ENCODE data around the gene DEPDC1B.
"Not testable (repeated sequence)": the region's sequence is repeated elsewhere in the genome, so short reads cannot be mapped to it uniquely, and the experiment has no call there.

The DEPDC1B gene

GRCh38 chr5:60640901-60641300 is 59.1 kb downstream of the DEPDC1B start:
- no peak for DNase-seq (ENCODE audit: low spot score)

- no peak for DNase-seq (ENCODE audit: low spot score)
These were observed 60.4 kb downstream of the DEPDC1B start for GRCh38 chr5:60639544-60639943.

- DNase-seq (ENCODE audit: low spot score) = no peak
These were observed 61.7 kb downstream of the DEPDC1B start for GRCh38 chr5:60638300-60638699.

- DNase-seq (ENCODE audit: low spot score) = no peak
These were observed 63.3 kb downstream of the DEPDC1B start for GRCh38 chr5:60636644-60637043.

GRCh38 chr5:60636001-60636400 is 64.0 kb downstream of the DEPDC1B start:
- no peak for DNase-seq (ENCODE audit: low spot score)

GRCh38 chr5:60634051-60634450 is 65.9 kb downstream of the DEPDC1B start:
- DNase-seq (ENCODE audit: low spot score) = no peak

- DNase-seq (ENCODE audit: low spot score) = no peak
These were observed 66.6 kb downstream of the DEPDC1B start for GRCh38 chr5:60633341-60633740.

- DNase-seq (ENCODE audit: low spot score) = no peak
These were observed 67.8 kb downstream of the DEPDC1B start for GRCh38 chr5:60632153-60632552.

GRCh38 chr5:60630836-60631235 is 69.1 kb downstream of the DEPDC1B start:
- no peak for DNase-seq (ENCODE audit: low spot score)

- no peak for DNase-seq (ENCODE audit: low spot score)
These were observed 69.8 kb downstream of the DEPDC1B start for GRCh38 chr5:60630179-60630578.

- not testable (repeated sequence) for DNase-seq (ENCODE audit: low spot score)
These were observed 75.1 kb downstream of the DEPDC1B start for GRCh38 chr5:60624875-60625274.

GRCh38 chr5:60620752-60621151 is 79.2 kb downstream of the DEPDC1B start:
- not testable (repeated sequence) for DNase-seq (ENCODE audit: low spot score)

GRCh38 chr5:60613826-60614225 is 86.1 kb downstream of the DEPDC1B start:
- DNase-seq (ENCODE audit: low spot score) = no peak

GRCh38 chr5:60611099-60611740 is 88.7 kb downstream of the DEPDC1B start:
- DNase-seq (ENCODE audit: low spot score) = no peak

GRCh38 chr5:60604771-60605170 is 95.2 kb downstream of the DEPDC1B start:
- DNase-seq (ENCODE audit: low spot score) = no peak

- DNase-seq (ENCODE audit: low spot score) = no peak
These were observed 101.5 kb downstream of the DEPDC1B start for GRCh38 chr5:60598424-60598823.

- DNase-seq (ENCODE audit: low spot score) = no peak
These were observed 102.2 kb downstream of the DEPDC1B start for GRCh38 chr5:60597572-60598320.

- no peak for DNase-seq (ENCODE audit: low spot score)
These were observed 105.1 kb downstream of the DEPDC1B start for GRCh38 chr5:60594715-60595477.

- no peak for DNase-seq (ENCODE audit: low spot score)
These were observed 109.8 kb downstream of the DEPDC1B start for GRCh38 chr5:60590172-60590571.

GRCh38 chr5:60587312-60587711 is 112.7 kb downstream of the DEPDC1B start:
- not testable (repeated sequence) for DNase-seq (ENCODE audit: low spot score)

- DNase-seq (ENCODE audit: low spot score) = no peak
These were observed 113.6 kb downstream of the DEPDC1B start for GRCh38 chr5:60586307-60586901.

- DNase-seq (ENCODE audit: low spot score) = no peak
These were observed 114.3 kb downstream of the DEPDC1B start for GRCh38 chr5:60585618-60586017.

- DNase-seq (ENCODE audit: low spot score) = no peak
These were observed 115.7 kb downstream of the DEPDC1B start for GRCh38 chr5:60584304-60584703.
